GM12801 (cell line): Measurements from ENCODE around the gene IL1R2.

ENCODE experiments used
- TF ChIP-seq, protein P1 (sequence below): IDR thresholded peaks from one replicate; pipeline ENCODE4 v1.5.1; 2011; ENCODE audit warnings: control low read depth; ENCODE audit not compliant: insufficient read length; ENCODE audit errors: extremely low read depth

The IL1R2 gene

DNA sequence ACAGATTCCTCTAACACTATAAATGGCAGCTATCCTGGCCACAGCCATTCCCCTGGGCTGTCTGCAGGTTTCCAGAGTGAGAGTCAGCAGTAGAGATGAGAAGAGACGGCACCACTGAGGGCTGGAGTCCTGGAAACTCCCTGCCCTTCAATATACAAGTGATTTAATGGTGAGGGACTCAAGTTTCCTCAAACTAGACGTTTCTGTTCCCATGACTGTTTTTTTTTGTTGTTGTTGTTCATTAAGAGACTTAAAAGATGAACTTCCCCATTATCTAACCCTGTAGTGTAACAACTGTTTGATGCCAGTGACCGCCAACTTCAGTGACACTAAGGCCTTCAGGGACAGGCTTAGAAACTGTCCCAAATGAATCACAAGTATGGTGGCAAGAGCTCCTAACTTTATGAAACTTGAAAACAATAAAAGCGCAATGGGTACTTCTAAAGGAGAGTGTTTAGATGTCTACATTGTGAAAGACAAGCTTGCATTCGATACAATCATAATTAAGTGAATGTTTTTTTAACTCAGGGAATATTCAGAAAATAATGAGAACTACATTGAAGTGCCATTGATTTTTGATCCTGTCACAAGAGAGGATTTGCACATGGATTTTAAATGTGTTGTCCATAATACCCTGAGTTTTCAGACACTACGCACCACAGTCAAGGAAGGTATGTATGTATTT lies 34.0 kb downstream of the IL1R2 start:
- TF ChIP-seq, protein P1, sequence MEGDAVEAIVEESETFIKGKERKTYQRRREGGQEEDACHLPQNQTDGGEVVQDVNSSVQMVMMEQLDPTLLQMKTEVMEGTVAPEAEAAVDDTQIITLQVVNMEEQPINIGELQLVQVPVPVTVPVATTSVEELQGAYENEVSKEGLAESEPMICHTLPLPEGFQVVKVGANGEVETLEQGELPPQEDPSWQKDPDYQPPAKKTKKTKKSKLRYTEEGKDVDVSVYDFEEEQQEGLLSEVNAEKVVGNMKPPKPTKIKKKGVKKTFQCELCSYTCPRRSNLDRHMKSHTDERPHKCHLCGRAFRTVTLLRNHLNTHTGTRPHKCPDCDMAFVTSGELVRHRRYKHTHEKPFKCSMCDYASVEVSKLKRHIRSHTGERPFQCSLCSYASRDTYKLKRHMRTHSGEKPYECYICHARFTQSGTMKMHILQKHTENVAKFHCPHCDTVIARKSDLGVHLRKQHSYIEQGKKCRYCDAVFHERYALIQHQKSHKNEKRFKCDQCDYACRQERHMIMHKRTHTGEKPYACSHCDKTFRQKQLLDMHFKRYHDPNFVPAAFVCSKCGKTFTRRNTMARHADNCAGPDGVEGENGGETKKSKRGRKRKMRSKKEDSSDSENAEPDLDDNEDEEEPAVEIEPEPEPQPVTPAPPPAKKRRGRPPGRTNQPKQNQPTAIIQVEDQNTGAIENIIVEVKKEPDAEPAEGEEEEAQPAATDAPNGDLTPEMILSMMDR = no peak

GRCh38 chr2:102027036-102027980 lies 35.5 kb downstream of the IL1R2 start:
- TF ChIP-seq, protein P1 = no peak

GRCh38 chr2:102028470-102028869 lies 36.7 kb downstream of the IL1R2 start:
- TF ChIP-seq, protein P1 = no peak

- TF ChIP-seq, protein P1 = no peak
These were observed 37.6 kb downstream of the IL1R2 start for GRCh38 chr2:102029405-102029804.

GRCh38 chr2:102029952-102030351 lies 38.2 kb downstream of the IL1R2 start:
- TF ChIP-seq, protein P1 = no peak

- TF ChIP-seq, protein P1 = no peak
These were observed 38.7 kb downstream of the IL1R2 start for GRCh38 chr2:102030502-102030854.

- TF ChIP-seq, protein P1 = no peak
These were observed 39.2 kb downstream of the IL1R2 start for GRCh38 chr2:102030855-102031527.
